Ascending aorta (tissue), 2 donors: Measurements from ENCODE around the gene ZNF804A. TPM values are rescaled to one million over a fixed set of nuclear protein-coding genes. Genes with fewer than 3 reads are reported as not detected.
A peak's percentile ranks its signal among the peaks of the same experiment; 100 is the strongest.

ENCODE experiments used
- DNase-seq, 2 donors: peaks; one replicate each; pipeline ENCODE4 v3.0.0-alpha.2; 2019; ENCODE audit warnings: low spot score in 2 of 2
- H3K27ac ChIP-seq, 2 donors: fragments of 200-600 bp; sonication (generic); one replicate each; pipeline ENCODE4 v1.5.1; 2016 to 2017; ENCODE audit warnings: mild to moderate bottlenecking in 1 of 2
- H3K27me3 ChIP-seq: fragments of 200-600 bp; sonication (generic); one replicate; pipeline ENCODE4 v1.5.1; 2017
- H3K36me3 ChIP-seq, 2 donors: fragments of 200-600 bp; sonication (generic); one replicate each; pipeline ENCODE4 v1.5.1; 2016
- H3K4me1 ChIP-seq, 2 donors: fragments of 200-600 bp; sonication (generic); one replicate each; pipeline ENCODE4 v1.5.1; 2016 to 2017; ENCODE audit warnings: mild to moderate bottlenecking in 1 of 2
- H3K4me3 ChIP-seq, 2 donors: fragments of 200-600 bp; sonication (generic); one replicate each; pipeline ENCODE4 v1.5.1; 2016 to 2017; ENCODE audit warnings: mild to moderate bottlenecking in 1 of 2
- H3K9me3 ChIP-seq, 2 donors: fragments of 200-600 bp; sonication (generic); one replicate each; pipeline ENCODE4 v1.5.1; 2016
- CTCF ChIP-seq, 3 experiments: fragments of 200-600 bp in 2 of 3; fragments of 450-650 bp in 1 of 3; sonication (generic) in 2 of 3; IDR thresholded peaks; one replicate each; pipeline ENCODE4 v1.5.1; 2016 to 2019; ENCODE audit warnings: antibody characterized with exemption in 3 of 3, mild to moderate bottlenecking in 1 of 3, moderate library complexity in 1 of 3
- intact Hi-C: fragments of 100-400 bp; cut with DNase I; formaldehyde crosslinking; loops from one replicate; pipeline ENCODE4 v1.15.1; 2023
- total RNA-seq: library from RNA; depleted of rRNA; stranded (reverse); fragments of >200 nt; gene quantifications from one replicate; pipeline ENCODE4 v1.1.0, GENCODE V29; 2016

ZNF804A gene
- total RNA-seq, 1 donor from 2014 or later: not detected

DNA sequence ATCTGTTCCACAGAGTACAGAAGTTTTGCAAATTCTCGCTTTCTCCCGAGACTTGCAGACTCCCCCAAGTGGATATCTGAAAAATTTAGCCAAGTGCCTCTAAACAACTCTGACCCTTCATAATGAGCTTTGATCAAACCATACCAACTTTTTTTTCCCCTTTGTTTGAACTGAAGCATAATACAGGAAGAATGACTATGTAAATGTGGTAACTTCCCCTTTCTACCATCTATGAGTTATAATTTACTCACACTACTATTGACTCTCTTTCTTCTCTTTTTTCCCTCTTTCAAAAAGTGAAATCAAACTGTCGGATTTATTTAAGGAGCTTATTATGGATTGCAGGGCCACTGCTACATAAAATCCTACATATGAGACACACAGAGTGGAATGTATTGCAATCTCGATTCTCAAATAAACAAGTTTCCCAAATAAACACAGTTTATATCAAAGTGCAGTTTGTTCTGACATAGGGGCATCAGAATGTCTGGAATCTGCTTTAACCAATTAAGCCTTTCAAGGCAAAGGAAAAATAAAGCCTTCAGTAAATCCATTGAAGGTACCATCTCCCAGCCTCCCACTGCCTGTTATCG, 1.4 kb upstream of the ZNF804A start:
- peaks cover 0 to 2% of the 10 kb centered on the region in 2 donors for H3K4me1 ChIP-seq
- H3K9me3 ChIP-seq: no peaks in the 10 kb centered on the region
- DNase-seq: no peak
- H3K36me3 ChIP-seq: no peaks in the 10 kb centered on the region
- intact Hi-C loops: loop anchor here (5.0 kb wide), 1 partner anchor 470 kb away; no protein-coding TSS in a partner anchor
- no peak for TF ChIP-seq CTCF (IDR thresholded peaks at IDR 0.05)
- no peaks in the 10 kb centered on the region for H3K27me3 ChIP-seq
- H3K27ac ChIP-seq: no peak overlapping the region
- peak overlapping the region; percentile 73 to 74 for H3K4me3 ChIP-seq

DNA sequence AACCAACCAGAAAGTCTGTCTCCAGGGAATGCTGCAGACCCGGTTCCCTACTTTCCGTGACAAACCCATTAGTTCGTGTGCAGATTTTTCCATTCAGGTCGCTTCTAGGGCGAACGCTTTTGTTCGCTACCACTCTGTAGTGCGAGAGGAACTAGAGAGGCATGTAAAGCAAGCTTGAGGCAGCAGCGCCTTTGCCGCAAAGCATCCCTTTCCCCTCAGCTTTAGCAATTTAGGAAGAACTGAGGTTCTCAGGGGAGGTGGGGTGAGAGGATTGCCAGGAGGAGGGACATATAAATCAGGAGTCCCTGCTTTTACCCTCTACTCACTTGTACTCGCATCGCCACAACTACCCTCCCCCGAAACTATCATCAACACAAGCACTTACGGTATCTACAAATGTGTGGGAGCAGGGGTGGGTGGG, 748 bp upstream of the ZNF804A start:
- DNase-seq: peak in 1 of 2 donors; percentile 61
- H3K36me3 ChIP-seq: no peaks in the 10 kb centered on the region
- H3K9me3 ChIP-seq: no peaks in the 10 kb centered on the region
- H3K27me3 ChIP-seq: no peaks in the 10 kb centered on the region
- intact Hi-C loops: loop anchor here (5.0 kb wide), 1 partner anchor 470 kb away; no protein-coding TSS in a partner anchor
- H3K27ac ChIP-seq: no peak overlapping the region
- no peak for TF ChIP-seq CTCF (IDR thresholded peaks at IDR 0.05)
- peaks cover 0 to 2% of the 10 kb centered on the region in 2 donors for H3K4me1 ChIP-seq
- peak overlapping the region; percentile 73 to 74 for H3K4me3 ChIP-seq

DNA sequence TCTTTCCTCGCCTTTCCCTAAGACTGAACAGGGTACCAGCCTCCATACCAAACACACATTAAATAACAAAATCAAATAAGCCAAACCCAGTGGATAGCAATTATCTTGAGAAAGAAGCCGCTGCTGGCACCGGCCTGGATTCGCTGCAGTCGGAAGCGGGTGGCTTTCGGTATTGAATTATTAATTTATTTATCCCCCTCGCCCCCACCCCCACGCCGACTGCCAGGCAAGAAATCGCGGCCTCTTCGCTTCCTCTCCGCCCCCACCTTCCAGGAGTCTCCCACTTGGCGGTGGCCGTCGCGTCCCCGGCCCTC, 370 bp upstream of the ZNF804A start:
- Histone ChIP-seq H3K27ac (no peak overlapping the region), H3K27me3 (no peaks in the 10 kb centered on the region), H3K4me3 (peak overlapping the region; percentile 73 to 74), H3K36me3 (no peaks in the 10 kb centered on the region), H3K4me1 (peaks cover 0 to 2% of the 10 kb centered on the region in 2 donors), H3K9me3 (no peaks in the 10 kb centered on the region)
- TF ChIP-seq CTCF (IDR thresholded peaks at IDR 0.05): no peak
- intact Hi-C loops: loop anchor here (5.0 kb wide), 1 partner anchor 471 kb away; no protein-coding TSS in a partner anchor
- no peak for DNase-seq

DNA sequence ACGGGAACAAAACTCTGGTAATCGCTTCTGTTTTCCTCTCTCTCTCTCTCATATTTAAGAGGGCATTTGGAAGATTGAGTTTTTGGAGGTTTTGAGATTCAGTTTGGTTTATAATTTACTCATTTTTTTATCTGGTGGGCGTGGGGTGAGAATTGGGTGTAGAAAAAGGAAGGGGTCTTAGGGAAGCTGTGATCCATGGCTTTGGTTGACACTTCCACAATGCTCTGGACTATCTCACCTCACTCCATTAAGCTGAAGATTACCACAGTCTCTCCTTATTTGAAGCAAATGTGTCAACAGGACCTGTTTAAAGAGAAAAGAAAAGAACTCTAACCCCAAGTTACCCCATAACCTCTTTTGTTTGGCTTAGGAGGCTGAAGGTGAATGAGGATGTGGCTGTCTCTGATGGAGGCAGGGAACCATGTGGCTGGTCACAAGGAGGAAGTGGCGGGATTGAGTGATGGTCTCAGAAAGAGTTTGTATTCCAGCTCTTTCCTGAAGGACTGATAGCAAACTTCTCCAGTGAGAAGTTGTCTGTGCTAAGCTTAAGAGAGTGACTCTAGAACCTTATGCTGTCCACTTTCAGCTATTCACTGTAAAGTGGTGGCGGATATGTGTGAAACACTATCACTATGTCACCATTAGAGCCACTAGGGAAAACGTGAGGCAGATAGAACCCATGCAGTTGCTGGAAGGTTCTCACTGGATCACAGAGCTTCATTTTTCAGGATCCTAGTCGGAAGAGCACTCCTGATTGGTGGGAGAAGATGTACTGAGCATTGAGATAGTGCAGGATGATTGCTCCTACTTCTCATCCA, 934 bp downstream of the ZNF804A start:
- intact Hi-C loops: loop anchor here (5.0 kb wide), 1 partner anchor 472 kb away; no protein-coding TSS in a partner anchor
- H3K27ac ChIP-seq: no peak overlapping the region
- no peak for DNase-seq

GRCh38 chr2:184599872-184600222, 1.5 kb downstream of the ZNF804A start:
- no peaks in the 10 kb centered on the region for H3K9me3 ChIP-seq
- intact Hi-C loops: loop anchor here (5.0 kb wide), 1 partner anchor 473 kb away; no protein-coding TSS in a partner anchor
- no peaks in the 10 kb centered on the region for H3K36me3 ChIP-seq
- peak overlapping the region in 1 of 2 donors; percentile 74 for H3K4me3 ChIP-seq
- H3K4me1 ChIP-seq: peaks cover 0 to 2% of the 10 kb centered on the region in 2 donors
- no peak overlapping the region for H3K27ac ChIP-seq
- no peak for TF ChIP-seq CTCF (IDR thresholded peaks at IDR 0.05)
- DNase-seq: no peak
- no peaks in the 10 kb centered on the region for H3K27me3 ChIP-seq

More for the DNA sequence above, 934 bp downstream of the ZNF804A start:
- peaks cover 0 to 2% of the 10 kb centered on the region in 2 donors for H3K4me1 ChIP-seq
- peak overlapping the region; percentile 73 to 74 for H3K4me3 ChIP-seq
- no peaks in the 10 kb centered on the region for H3K27me3 ChIP-seq
- no peaks in the 10 kb centered on the region for H3K9me3 ChIP-seq
- no peaks in the 10 kb centered on the region for H3K36me3 ChIP-seq
- TF ChIP-seq CTCF (IDR thresholded peaks at IDR 0.05): no peak
